A549 (cell line): ENCODE data around the gene MYBL2.

Experiments used
- CTCF ChIP-seq: fragments of >200 bp; sonication (Bioruptor Twin); formaldehyde crosslinking; IDR thresholded peaks from 3 replicates; pipeline ENCODE4 v1.5.1; 2016
- POLR2A ChIP-seq: IDR thresholded peaks from 2 replicates; pipeline ENCODE4 v1.6.1; 2012; ENCODE audit warnings: mild to moderate bottlenecking, low read length
- REST ChIP-seq: fragments of 200-600 bp; sonication (generic); IDR thresholded peaks from 2 replicates; pipeline ENCODE4 v1.6.1; 2016; ENCODE audit warnings: antibody characterized with exemption, mild to moderate bottlenecking, moderate library complexity

GRCh38 chr20:43749734-43750294 lies 82.9 kb downstream of the MYBL2 start:
- no peak for TF ChIP-seq POLR2A
- peak; percentile 94 for TF ChIP-seq CTCF
- no peak for TF ChIP-seq REST
